ENCODE measurements around the gene PTPRM.
"Not testable (repeated sequence)": the region's sequence is repeated elsewhere in the genome, so short reads cannot be mapped to it uniquely, and the experiment has no call there.

The PTPRM gene

DNA sequence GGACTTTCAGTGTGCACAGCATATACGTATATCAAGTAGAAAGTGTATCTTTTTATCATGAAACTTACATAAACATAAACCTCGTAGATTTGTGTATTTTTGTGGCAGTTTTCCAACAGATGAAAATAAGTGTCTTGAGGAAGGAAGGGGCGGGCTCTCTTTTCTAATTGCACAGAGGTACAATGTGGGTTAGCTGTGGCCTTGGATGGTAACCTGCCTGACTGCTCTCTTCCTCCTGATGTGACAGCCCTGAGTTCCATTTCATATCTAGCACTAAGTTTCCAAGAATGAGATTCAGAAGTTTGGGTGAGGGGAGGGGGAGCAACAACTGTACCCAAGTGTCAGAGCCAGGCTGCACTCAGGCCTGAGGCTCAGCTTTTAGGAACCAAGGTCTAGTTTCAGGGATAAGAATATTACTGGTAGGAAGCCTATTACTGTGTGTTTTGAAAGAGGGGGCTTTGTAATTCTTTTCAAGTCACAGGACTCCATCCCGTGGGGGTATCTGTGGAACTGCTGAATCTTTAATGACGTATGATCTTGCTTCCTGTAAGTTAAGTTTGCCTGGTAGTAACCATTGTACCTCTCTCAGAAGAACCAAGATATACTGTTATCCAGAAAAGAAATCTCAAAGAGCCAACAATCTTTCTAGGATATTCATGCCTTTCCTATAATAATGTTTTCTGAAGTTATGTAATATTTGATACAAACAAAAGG, 483.7 kb downstream of the PTPRM start:
- DNase-seq (ENCODE audit: low spot score), result no peak

DNA sequence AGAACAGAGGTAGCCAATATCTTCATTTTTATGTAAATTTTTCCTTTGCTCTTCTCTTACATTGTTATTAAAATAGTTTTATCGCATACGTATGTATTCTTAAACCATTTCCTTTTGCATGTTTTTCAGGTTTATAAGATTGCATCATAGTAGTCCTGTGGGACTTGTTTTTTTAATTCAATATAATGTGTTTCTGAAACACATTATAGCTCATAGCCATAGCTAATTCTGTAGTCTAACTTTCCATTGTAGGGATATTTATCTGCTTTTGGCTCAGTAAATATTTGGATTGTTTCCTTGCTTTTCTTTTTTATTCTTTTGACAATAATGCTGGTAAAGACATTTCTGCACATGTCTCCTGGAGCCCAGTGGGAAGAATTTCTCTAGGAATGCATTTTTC, 484.3 kb downstream of the PTPRM start:
- DNase-seq (ENCODE audit: low spot score), result no peak

DNA sequence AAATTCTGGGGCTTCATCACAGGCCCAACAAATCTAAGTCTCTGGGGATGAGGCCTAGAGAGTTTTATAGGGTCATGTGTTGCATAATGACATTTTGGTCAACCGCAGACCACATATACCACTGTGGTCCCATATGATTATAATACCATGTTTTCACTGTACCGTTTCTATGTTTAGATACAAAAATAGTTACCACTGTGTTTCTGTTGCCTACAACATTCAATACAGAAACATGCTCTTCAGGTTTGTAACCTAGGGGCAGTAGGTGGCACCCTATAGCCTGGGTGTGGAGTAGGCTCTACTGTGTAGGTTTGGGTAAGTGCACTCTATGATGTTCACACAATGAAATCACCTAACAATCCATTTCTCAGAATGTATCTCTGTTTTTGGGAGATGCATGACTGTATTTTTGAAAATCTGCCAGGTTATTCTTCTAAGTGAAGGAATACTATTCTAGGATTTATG, 485.2 kb downstream of the PTPRM start:
- DNase-seq (ENCODE audit: low spot score), result no peak

DNA sequence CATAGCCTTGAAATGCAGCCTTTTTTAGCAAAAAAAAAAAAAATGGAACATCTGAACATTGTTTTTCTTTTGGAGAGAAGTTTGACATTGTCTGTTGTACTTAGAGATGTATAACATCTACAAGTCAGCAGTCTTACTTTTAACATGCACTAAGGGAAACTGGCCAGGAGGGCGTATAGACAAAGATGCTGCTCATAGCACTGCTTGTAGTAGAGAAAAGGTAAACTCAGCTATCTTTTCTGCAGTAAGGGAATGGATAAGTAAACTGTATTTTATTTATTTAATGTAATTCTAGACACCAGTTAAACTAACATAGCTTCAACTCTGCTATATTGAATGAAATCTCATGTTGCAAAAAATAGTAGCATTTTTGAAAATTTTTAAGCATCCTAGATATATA, 489.6 kb downstream of the PTPRM start:
- DNase-seq (ENCODE audit: low spot score), result no peak

DNA sequence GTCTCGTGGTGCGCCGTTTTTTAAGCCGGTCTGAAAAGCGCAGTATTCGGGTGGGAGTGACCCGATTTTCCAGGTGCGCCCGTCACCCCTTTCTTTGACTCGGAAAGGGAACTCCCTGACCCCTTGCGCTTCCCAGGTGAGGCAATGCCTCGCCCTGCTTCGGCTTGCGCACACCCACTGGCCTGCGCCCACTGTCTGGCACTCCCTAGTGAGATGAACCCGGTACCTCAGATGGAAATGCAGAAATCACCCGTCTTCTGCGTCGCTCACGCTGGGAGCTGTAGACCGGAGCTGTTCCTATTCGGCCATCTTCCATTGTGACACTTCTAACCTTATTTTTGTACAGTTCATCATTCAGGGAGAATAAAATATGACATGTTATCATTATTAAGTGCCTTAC, 496.0 kb downstream of the PTPRM start:
- DNase-seq (ENCODE audit: low spot score), result not testable (repeated sequence)

DNA sequence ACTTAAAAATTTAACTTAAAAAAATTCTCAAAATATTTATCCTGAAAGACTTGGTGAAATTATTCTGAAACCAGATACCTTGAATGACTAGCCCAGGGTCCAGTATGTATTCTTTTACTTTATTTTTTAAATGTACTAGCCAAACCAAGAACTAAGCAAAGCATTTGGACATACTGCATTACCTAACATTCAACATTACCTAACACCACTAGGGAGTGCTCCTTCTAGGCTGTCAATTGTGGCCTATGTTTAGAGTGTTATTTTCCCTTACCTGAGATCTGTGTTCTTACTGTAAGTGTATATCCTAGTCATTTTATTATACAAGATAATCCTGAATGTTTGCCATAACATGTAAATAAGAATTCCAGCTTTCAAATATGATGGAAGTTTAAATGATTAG, 496.6 kb downstream of the PTPRM start:
- no peak for DNase-seq (ENCODE audit: low spot score)

DNA sequence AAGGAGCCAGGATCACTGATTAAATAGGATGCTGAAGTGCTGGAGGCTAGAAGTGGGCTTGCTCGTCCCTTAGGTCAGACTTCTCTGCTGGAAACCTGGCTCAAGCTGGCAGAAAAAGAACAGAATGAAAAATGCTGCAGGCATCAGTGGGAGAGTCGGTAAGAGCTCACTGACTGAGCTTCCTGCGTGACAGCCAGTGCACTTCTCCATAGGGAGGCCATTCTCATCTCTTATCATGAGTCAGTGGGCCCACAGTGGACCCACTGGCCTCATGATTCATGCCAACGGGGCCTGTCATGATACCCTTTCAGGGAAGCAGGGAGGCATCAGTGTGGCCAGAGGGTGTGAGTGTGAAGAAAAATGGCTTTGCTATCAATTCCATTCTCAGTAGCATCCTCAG, 498.2 kb downstream of the PTPRM start:
- no peak for DNase-seq (ENCODE audit: low spot score)

DNA sequence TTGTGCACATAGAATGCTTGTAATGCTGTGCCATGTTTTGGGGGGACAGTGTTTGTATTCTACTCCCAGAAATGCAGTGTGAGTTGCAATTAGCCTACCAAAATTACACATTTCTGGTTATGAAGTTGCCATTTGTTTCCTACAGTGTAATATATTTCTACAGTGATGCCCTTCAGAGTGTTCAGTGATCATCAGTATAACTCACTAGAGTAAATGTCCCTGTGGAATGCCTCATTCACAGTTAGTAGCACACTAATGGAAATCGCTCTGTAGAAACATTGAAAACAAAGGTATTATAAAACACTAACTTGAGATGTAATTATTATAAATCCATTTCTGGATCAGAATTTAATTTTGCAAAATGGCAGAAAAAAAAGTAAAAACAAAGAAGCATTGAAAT, 498.7 kb downstream of the PTPRM start:
- DNase-seq (ENCODE audit: low spot score), result no peak

DNA sequence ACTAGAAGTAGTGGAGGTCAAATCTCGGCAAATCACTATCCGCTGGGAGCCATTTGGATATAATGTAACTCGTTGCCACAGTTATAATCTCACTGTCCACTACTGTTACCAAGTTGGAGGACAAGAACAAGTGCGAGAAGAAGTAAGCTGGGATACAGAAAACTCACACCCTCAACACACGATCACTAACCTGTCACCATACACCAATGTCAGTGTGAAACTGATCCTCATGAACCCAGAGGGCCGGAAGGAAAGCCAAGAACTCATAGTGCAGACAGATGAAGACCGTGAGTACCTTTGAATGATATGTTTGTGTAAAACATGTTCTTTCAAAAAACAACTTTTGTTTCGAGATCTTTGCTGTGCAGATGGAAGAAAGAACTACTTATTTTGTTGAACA, 502.6 kb downstream of the PTPRM start:
- DNase-seq (ENCODE audit: low spot score), result no peak

DNA sequence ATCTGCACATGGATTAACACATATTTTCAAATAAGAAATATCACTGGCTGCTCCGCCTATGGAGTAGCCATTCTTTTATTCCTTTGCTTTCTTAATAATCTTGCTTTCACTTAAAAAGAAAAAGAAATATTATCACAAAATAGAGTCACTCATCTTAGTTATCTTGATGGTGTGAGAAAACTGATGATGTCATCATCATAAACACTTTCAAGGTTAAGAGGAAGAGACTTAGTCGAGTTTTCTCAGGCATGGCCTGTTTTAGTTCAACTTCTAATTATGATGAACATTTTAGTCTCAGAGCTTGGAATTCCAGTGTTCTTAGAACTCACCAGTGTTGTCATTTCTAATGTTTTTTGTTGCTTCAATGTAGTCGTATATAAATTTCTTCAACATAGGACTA, 506.1 kb downstream of the PTPRM start:
- DNase-seq (ENCODE audit: low spot score), result no peak

DNA sequence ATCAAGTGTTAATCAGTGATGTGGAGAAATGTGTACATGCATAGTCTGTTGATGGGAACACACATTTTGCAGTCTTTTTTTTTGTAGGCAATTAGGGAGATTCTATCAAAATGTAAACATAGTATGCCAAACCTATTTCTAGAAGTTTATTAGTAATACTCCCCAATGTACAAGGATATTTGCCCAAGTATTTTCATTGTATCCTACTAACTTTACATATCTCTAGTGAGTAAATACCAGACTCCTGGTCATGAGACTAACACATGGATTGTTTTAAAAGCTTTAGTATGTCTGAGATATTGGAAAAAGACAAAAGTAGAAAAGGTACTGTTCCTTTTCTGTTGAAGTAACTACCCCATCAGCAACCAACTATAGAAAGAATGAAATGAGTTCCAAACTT, 513.0 kb downstream of the PTPRM start:
- DNase-seq (ENCODE audit: low spot score), result no peak

DNA sequence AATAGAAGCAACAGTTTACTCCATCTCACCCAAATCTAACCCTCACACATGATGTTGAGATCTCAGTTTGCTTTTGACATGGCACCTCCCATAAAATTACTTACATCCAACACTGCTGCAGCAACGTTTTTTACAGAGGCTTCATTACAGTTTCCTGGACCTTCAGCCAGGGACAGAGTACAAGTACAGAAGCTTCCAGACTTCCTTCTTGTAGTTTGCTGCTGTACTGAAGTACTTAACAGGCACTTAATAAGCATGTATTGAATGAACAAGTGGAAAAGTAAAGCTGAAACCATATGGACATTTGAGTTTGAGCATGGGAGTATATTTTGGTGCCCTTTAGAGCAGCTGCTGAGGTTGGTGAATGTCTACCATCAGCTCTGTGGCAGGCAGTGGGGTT, 514.2 kb downstream of the PTPRM start:
- no peak for DNase-seq (ENCODE audit: low spot score)

DNA sequence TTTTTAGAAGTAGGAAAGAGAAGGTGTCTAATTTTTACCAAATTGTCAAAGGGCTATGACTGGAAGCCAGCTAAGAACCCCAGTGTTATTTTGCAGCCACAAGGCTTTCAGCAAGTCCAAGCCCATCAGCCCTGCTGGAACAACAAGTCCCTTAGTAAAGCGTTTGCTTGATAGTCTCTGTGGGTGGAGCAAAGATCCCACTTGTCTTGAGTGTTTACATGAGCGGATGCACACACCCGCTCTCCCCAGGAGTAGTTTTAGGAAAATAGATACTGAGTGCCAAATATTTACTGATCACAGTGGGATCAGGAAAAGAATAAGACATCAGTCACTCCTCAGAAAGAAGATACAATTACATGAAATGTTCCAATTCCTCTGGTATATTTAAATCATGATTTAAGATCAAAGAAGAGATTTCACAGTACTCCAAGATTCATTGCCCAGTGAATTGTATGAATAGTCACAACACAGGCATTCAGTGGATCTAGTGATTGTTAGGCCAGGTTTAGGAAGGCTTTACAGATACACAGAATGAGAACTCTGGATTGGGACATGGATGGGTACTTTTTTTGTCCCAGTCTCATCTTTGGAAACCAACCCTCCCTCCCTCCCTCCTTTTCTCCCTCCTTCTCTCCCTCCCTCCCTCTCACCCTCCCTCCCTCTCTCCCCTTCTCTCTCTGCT, 514.9 kb downstream of the PTPRM start:
- no peak for DNase-seq (ENCODE audit: low spot score)

DNA sequence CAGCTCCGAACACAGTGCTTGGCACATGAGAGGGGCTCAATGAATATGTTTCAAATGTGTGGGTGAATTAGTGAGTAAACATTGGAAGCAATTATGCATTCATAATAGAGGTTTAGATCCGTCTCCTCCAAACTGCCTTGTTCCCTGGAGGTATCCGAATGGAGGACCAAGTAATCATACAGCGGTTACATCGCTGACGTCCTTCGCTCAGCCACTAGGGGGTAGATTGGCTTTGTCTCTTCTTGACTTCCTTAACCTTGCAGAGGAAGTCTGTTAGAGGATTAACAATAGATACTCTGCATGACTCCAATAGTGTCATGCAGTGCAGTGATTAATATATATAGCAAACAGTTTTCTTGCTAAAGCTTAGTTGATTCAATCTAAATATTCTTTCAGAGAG, 517.0 kb downstream of the PTPRM start:
- DNase-seq (ENCODE audit: low spot score), result no peak

DNA sequence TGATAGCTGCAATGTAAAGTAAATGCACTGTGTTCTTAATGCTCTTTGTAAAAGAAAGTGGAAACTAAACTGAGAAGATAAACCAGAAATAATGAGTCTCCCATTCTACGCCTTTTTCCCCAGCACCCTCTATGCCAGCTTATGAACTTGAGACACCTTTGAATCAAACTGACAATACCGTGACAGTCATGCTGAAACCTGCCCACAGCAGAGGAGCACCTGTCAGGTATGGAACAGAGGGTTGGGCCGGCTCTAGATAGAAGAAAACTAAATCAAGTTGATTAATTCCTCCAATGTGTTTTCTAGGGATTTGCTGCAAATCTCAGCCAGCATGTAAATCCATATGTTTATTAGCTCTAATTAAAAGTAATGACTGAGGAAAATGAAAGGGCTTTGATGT, 521.5 kb downstream of the PTPRM start:
- DNase-seq (ENCODE audit: low spot score), result no peak

DNA sequence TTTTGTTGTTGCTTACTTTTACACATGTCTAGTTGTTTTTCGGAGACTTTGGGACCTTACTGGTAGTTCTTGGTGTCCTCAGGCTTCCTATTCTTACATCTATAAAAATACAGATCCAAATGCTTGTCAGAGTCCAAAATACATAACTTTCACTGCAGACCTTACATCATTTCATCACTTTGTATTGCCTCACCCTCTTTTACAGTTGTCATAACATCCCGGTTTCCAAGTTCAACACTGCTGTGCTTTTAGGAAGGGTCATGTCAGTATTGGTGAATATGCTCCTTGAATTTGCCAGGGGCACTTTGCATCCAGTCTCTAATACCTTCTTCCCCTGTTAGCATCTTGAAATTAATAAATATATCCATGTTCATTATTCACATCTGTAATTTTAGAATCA, 523.9 kb downstream of the PTPRM start:
- no peak for DNase-seq (ENCODE audit: low spot score)

DNA sequence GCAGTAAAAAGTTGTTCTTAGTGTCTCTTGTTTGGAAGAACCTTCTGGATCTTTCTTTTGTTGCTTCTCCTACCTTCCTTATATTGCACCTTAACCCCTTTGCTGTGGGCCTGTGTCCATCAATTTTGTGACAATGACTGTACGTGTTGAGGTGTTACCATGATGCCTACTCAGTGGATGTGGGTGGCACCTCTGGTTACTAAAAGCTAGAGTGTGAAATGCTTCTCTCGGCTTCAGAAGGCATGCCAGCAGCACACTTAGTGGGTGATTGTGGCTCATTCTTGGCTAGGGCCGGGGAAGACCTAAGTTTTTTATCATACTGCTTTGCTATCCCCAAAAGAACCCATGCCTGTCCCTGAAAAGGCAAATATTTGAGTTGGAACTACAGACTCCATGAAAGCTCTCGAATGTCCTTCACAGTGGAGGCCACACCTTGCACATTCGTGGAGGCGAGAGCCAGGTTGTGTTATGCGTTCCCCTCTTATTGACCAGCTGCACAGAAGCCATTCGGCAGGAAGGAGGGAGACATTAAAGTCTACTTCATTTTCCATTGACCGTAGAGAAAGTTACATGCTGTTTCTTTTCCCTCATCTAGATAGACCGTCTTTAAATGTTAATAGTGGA, 528.9 kb downstream of the PTPRM start:
- no peak for DNase-seq (ENCODE audit: low spot score)

DNA sequence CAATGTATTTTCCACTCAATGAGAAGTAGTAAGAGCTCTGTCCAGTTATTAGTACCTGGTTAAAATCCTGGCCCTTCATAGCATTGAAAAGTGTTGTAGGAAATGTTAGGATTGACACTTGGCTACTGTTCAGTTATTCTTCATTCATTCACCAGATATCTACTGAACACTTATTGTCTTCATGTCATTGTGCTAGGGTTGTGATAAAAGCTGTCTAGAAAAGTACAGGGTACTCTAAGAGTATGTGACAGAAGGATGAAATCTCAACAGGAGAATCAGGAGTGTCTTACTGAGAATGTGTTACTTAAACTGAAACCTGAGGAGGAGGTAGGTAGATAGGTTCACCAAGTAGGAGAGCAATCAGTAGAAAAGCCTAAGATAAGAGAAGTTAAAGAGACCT, 530.3 kb downstream of the PTPRM start:
- DNase-seq (ENCODE audit: low spot score), result no peak

DNA sequence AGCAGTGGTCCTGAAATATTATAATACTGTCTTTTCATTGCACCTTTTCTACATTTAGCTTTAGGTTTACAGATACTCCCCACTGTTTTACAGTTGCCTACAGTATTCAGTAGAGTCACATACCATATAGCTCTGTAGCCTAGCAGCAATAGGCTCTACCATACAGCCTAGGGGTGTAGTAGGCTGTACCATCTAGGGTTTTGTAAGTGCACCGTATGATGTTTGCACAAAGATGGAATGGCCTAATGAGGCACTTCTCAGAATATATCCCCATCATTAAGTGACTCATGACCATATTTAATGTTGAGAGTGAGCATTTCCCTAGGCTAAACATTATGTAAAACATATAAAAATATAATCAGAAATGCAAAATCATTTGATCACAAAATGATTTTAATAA, 530.8 kb downstream of the PTPRM start:
- no peak for DNase-seq (ENCODE audit: low spot score)

DNA sequence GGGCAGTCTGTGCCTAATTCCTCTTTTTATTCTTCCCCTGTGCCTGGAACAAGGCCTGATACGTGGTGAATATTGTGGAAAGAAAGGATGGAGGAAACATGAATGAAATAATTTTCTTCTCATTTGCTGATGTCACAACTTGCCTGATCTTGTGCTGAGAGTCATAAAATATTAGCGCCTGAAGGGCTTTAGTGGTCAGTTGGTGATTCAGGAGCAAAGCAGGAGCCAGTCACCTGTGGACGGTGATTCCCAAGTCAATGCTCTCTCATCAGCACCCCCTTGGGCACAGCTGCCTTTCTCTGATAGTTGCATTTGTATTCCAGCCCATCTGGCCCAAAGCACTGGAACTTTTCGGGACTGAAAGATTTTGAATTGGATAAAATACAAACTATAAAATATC, 539.5 kb downstream of the PTPRM start:
- DNase-seq (ENCODE audit: low spot score), result no peak

DNA sequence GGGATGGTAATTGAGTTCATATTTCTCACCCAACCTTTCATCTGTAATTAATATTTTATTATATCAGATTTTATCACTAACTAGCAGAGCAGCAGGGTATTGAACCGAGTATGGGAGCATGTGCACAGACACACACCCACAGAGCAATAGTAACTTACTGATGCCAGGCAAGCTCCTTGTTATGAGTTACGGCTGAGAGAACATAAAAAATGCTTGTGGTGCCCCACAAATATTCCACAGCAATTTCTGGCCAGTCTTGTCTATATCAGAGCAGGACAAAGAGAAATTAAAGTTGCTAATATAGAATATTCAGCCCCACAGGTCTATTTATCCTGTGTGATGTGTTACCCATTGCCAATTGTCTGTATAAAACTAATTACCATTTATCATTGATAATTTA, 540.3 kb downstream of the PTPRM start:
- no peak for DNase-seq (ENCODE audit: low spot score)

DNA sequence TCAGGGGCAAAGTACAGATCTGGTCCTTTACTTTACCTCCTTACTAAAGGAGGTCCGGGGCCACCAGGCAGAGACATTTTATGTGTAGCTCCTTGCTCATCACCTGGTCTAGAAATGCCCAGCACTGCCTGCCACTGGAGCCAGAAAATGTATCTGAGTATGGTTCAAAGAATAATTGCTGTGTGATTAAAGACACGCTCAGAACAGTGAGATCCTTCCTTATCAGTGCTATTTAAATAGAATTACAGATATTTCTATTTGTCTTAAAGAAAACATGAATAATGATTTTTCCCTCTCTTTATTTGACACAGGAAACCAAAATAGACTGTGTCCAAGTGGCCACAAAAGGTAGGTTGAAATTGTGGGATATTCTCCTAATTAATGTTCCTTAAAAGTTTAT, 547.4 kb downstream of the PTPRM start:
- no peak for DNase-seq (ENCODE audit: low spot score)

DNA sequence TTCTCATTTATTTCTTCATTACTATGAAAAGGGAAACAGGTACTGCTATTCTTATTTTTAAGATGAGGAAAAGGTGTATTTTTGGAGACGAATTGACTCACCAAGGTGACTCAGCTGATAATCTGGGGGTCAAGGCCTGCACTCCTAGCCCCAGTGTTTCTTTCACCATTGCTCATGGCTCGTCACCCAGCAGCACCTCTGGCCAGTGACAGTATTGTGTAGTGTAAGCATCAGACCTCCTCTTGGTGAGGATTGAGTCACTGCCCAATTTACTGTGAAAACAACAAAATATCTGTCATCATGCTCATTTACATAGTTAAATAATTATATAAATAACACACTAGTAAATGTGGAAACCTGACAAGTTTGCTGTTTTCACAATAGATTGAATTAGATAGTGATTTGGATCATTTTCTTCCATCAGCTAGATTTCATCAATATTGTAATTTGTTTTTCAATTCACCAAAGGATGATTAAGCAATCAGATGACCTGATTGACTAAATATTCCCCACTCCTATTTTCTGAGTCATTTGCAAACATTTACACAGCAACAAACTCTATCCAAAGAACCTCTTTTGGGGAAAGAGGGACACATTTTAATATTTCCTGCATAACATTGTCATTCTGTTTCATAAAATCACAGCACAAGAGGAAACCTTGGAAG, 549.4 kb downstream of the PTPRM start:
- no peak for DNase-seq (ENCODE audit: low spot score)
